K562 (cell line): ENCODE measurements around the gene PGM5.
"Not testable (repeated sequence)": the region's sequence is repeated elsewhere in the genome, so short reads cannot be mapped to it uniquely, and the experiment has no call there.

ENCODE experiments used
- EZH2 ChIP-seq: IDR thresholded peaks from 2 replicates; pipeline ENCODE4 v1.6.1; 2012; ENCODE audit warnings: low read depth, mild to moderate bottlenecking, inconsistent platforms, low read length, borderline replicate concordance
- HMGXB4 ChIP-seq: sonication (generic); formaldehyde crosslinking; IDR thresholded peaks from 2 replicates; pipeline ENCODE4 v1.8.1; 2023; ENCODE audit warnings: mild to moderate bottlenecking, missing genetic modification reagents
- ZFPM2 ChIP-seq: fragments of 250-450 bp; sonication (Bioruptor Pico); IDR thresholded peaks from 2 replicates; pipeline ENCODE4 v1.5.1; 2022; ENCODE audit warnings: mild to moderate bottlenecking

- TF ChIP-seq EZH2; HMGXB4 (CRISPR knock-in tag); ZFPM2 (CRISPR knock-in tag): not testable (repeated sequence)
These were observed 806 bp downstream of the PGM5 start for GRCh38 chr9:68357119-68357714.
